LNCAP (cell line): Measurements from ENCODE around the gene CRTC1.

Source experiments
- CTCF ChIP-seq: fragments of 450-650 bp; IDR thresholded peaks from 2 replicates; pipeline ENCODE4 v1.5.1; 2017; ENCODE audit warnings: mild to moderate bottlenecking

CRTC1 gene

GRCh38 chr19:18655173-18655844 lies 28.2 kb upstream of the CRTC1 start:
- TF ChIP-seq CTCF, result no peak

- no peak for TF ChIP-seq CTCF
Measured at GRCh38 chr19:18656337-18657086, 27.0 kb upstream of the CRTC1 start.

- no peak for TF ChIP-seq CTCF
Measured at GRCh38 chr19:18657590-18658365, 25.7 kb upstream of the CRTC1 start.

- no peak for TF ChIP-seq CTCF
Measured at GRCh38 chr19:18658366-18658855, 25.1 kb upstream of the CRTC1 start.

- TF ChIP-seq CTCF, result no peak
Measured at GRCh38 chr19:18659281-18660050, 24.0 kb upstream of the CRTC1 start.

- TF ChIP-seq CTCF, result no peak
Measured at GRCh38 chr19:18660051-18660910, 23.2 kb upstream of the CRTC1 start.
